ENCODE results near the gene KIAA1671.
A peak's percentile ranks its signal among the peaks of the same experiment; 100 is the strongest.
"Not testable (repeated sequence)": the region's sequence is repeated elsewhere in the genome, so short reads cannot be mapped to it uniquely, and the experiment has no call there.

KIAA1671 gene

GRCh38 chr22:25206998-25207397, 254.5 kb downstream of the KIAA1671 start:
- DNase-seq: no peak

GRCh38 chr22:25207553-25208157, 255.1 kb downstream of the KIAA1671 start:
- no peak for DNase-seq

GRCh38 chr22:25208328-25208727, 255.8 kb downstream of the KIAA1671 start:
- DNase-seq: no peak

- DNase-seq: no peak
These were observed 256.4 kb downstream of the KIAA1671 start for GRCh38 chr22:25208743-25209505.

- no peak for DNase-seq
These were observed 258.3 kb downstream of the KIAA1671 start for GRCh38 chr22:25210793-25211192.

- no peak for DNase-seq
These were observed 259.8 kb downstream of the KIAA1671 start for GRCh38 chr22:25212337-25212736.

- no peak for DNase-seq
These were observed 260.7 kb downstream of the KIAA1671 start for GRCh38 chr22:25213221-25213620.

- DNase-seq: no peak
These were observed 263.7 kb downstream of the KIAA1671 start for GRCh38 chr22:25216230-25216629.

GRCh38 chr22:25219211-25219689, 266.7 kb downstream of the KIAA1671 start, which contains the start of gene CRYBB2:
TSS of gene CRYBB2 (plus strand) at chr22:25219639. CDS start at chr22:25221430, 1,791 bp downstream.
- DNase-seq: no peak

- DNase-seq: no peak
These were observed 267.5 kb downstream of the KIAA1671 start for GRCh38 chr22:25219948-25220442.

GRCh38 chr22:25221790-25222189, 269.3 kb downstream of the KIAA1671 start:
- DNase-seq: no peak

GRCh38 chr22:25223269-25223850, 270.8 kb downstream of the KIAA1671 start:
- DNase-seq: no peak

- no peak for DNase-seq
These were observed 276.3 kb downstream of the KIAA1671 start for GRCh38 chr22:25228822-25229221.

- DNase-seq: not testable (repeated sequence)
These were observed 278.2 kb downstream of the KIAA1671 start for GRCh38 chr22:25230760-25231159.

- DNase-seq: no peak
These were observed 279.8 kb downstream of the KIAA1671 start for GRCh38 chr22:25232301-25232700.

GRCh38 chr22:25233706-25234105, 281.2 kb downstream of the KIAA1671 start:
- DNase-seq: not testable (repeated sequence)

- DNase-seq: peak; percentile 49
These were observed 283.2 kb downstream of the KIAA1671 start for GRCh38 chr22:25235547-25236290.

GRCh38 chr22:25236417-25236816, 283.9 kb downstream of the KIAA1671 start:
- no peak for DNase-seq

GRCh38 chr22:25237503-25237902, 285.0 kb downstream of the KIAA1671 start:
- DNase-seq: no peak

- DNase-seq: not testable (repeated sequence)
These were observed 285.5 kb downstream of the KIAA1671 start for GRCh38 chr22:25238058-25238457.
